ENCODE data around the gene MAPRE2. TPM values are rescaled to one million over a fixed set of nuclear protein-coding genes. Genes with fewer than 3 reads are reported as not detected.

The MAPRE2 gene
- total and polyA plus RNA-seq, 10 donors: 18.8 to 62.9 (median 45.1) TPM

DNA sequence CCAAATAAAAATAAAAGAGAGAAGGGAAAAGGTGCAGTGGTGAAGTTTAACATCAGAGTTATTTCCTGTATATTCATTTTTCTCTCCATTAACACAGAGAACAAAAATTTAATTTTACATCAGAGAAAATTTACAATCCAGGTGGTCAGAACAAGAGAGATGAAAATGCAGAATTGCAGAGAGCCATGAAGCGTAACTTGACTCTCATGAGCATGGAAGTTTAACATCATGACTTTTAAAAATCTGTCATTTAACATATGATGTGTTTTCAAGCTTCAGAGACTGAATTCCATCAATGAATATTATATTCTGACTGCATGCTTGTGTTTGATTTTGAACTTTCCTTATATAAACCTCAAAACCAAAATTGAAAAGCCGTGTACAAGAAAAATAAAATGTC lies 120.3 kb downstream of the MAPRE2 start:
- TF ChIP-seq, protein P1, sequence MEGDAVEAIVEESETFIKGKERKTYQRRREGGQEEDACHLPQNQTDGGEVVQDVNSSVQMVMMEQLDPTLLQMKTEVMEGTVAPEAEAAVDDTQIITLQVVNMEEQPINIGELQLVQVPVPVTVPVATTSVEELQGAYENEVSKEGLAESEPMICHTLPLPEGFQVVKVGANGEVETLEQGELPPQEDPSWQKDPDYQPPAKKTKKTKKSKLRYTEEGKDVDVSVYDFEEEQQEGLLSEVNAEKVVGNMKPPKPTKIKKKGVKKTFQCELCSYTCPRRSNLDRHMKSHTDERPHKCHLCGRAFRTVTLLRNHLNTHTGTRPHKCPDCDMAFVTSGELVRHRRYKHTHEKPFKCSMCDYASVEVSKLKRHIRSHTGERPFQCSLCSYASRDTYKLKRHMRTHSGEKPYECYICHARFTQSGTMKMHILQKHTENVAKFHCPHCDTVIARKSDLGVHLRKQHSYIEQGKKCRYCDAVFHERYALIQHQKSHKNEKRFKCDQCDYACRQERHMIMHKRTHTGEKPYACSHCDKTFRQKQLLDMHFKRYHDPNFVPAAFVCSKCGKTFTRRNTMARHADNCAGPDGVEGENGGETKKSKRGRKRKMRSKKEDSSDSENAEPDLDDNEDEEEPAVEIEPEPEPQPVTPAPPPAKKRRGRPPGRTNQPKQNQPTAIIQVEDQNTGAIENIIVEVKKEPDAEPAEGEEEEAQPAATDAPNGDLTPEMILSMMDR (IDR thresholded peaks at IDR 0.05 in 8 of 11, conservative IDR thresholded peaks at IDR 0.05 in 3 of 11): no peak
- no peak for TF ChIP-seq POLR2AphosphoS5 (IDR thresholded peaks at IDR 0.05)
- TF ChIP-seq POLR2A (IDR thresholded peaks at IDR 0.05): no peak
- H3K4me3 ChIP-seq: no peak overlapping the region
- H3K4me1 ChIP-seq: peaks cover 0 to 15% (median 8%) of the 10 kb centered on the region in 6 donors
- no peak for DNase-seq
- H3K36me3 ChIP-seq: no peaks in the 10 kb centered on the region
- intact Hi-C loops (cut with DNase I; ENCODE audit: low total_unique reads): no loop called here
- WGBS, 5 donors: 90 to 95% (median 94%) methylated on average over 2 of the region's 2 CpGs
- H3K27ac ChIP-seq: no peak overlapping the region
- no peaks in the 10 kb centered on the region for H3K9me3 ChIP-seq
- H3K27me3 ChIP-seq (replicated peaks in 1 of 7): no peaks in the 10 kb centered on the region

DNA sequence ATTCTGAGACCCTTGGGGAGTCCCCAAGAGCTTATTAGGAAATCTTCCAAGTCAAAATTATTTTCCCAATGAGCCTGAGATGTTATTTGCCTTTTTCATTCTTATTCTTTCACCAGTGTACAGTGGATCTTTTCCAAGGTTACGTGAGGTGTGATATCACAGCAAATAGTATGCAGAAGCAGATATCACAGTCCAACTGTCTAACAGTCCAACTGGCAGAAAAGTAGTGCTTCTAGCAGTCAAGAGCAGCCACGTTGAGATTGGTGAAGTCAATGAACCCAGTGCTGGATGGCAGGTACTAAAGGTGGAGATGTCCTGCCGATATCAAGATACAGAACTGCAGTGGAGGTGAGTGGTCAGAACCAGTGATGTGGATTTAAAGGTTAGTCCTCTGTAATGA lies 120.7 kb downstream of the MAPRE2 start:
- H3K27me3 ChIP-seq (replicated peaks in 1 of 7): no peaks in the 10 kb centered on the region
- 87 to 92% (median 90%) methylated on average over 3 of the region's 3 CpGs for WGBS, 5 donors
- TF ChIP-seq, protein P1 (IDR thresholded peaks at IDR 0.05 in 8 of 11, conservative IDR thresholded peaks at IDR 0.05 in 3 of 11): no peak
- TF ChIP-seq POLR2AphosphoS5 (IDR thresholded peaks at IDR 0.05) (no peak), POLR2A (IDR thresholded peaks at IDR 0.05) (no peak)
- no peak overlapping the region for H3K27ac ChIP-seq
- no peaks in the 10 kb centered on the region for H3K9me3 ChIP-seq
- H3K4me1 ChIP-seq: peaks cover 0 to 15% (median 8%) of the 10 kb centered on the region in 6 donors
- H3K36me3 ChIP-seq: no peaks in the 10 kb centered on the region
- H3K4me3 ChIP-seq: no peak overlapping the region
- DNase-seq: no peak
- intact Hi-C loops (cut with DNase I; ENCODE audit: low total_unique reads): no loop called here

DNA sequence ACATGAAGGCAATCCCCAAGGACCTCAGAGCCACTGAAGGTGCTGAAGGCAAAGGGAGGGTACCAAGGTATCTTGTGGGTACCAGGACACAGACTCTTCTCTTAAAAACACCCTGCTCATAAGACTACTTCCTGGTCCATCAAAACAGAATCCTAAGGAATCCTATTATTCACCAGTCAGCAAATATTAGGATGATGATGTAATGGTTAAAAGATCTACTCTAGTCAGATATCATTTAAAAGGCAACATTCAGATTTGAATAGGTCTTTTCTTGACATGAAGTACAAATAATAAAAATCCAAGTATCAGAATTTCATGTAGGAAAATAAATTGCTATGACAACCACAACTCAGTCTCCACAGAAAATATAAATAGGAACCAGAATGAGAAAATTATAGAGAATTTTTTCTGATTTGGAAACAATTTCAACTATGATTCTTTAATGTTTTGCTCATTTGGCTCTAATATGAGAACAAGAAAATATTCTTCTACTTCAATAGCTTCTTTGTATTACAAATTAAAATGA lies 121.9 kb downstream of the MAPRE2 start:
- no peak for TF ChIP-seq POLR2A (IDR thresholded peaks at IDR 0.05)
- TF ChIP-seq, protein P1 (IDR thresholded peaks at IDR 0.05 in 8 of 11, conservative IDR thresholded peaks at IDR 0.05 in 3 of 11): no peak
- no peak for TF ChIP-seq POLR2AphosphoS5 (IDR thresholded peaks at IDR 0.05)
- Histone ChIP-seq H3K4me1 (peaks cover 0 to 15% (median 8%) of the 10 kb centered on the region in 6 donors), H3K4me3 (no peak overlapping the region), H3K9me3 (no peaks in the 10 kb centered on the region), H3K36me3 (no peaks in the 10 kb centered on the region), H3K27ac (no peak overlapping the region), H3K27me3 (replicated peaks in 1 of 7) (no peaks in the 10 kb centered on the region)
- intact Hi-C loops (cut with DNase I; ENCODE audit: low total_unique reads): no loop called here
- no peak for DNase-seq

DNA sequence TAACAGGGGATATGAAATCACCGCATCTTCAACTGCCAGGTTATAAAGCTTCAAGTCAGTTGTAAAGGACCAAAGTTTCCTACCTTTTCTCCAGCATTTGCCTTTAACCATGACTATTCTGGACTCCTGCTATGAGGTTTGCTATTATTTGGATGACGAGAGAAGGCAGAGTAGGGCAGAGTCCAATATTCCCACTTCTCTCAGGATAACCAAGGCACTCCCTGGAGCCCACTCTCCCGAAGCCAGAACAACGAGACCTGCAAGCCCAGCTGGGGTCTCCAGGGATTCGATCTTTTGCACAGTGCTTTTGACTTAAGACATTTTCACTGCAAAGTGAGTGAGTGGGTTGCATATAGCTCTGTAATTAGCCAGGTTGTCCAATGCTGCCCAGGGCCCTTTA lies 122.5 kb downstream of the MAPRE2 start:
- no peaks in the 10 kb centered on the region for H3K36me3 ChIP-seq
- WGBS, 5 donors: 91 to 97% (median 93%) methylated on average over 5 of the region's 5 CpGs
- peaks cover 0 to 10% (median 6%) of the 10 kb centered on the region in 6 donors for H3K4me1 ChIP-seq
- TF ChIP-seq POLR2AphosphoS5 (IDR thresholded peaks at IDR 0.05): no peak
- TF ChIP-seq, protein P1 (IDR thresholded peaks at IDR 0.05 in 8 of 11, conservative IDR thresholded peaks at IDR 0.05 in 3 of 11): no peak
- H3K27me3 ChIP-seq (replicated peaks in 1 of 7): no peaks in the 10 kb centered on the region
- no peaks in the 10 kb centered on the region for H3K9me3 ChIP-seq
- H3K4me3 ChIP-seq: no peak overlapping the region
- no peak overlapping the region for H3K27ac ChIP-seq
- intact Hi-C loops (cut with DNase I; ENCODE audit: low total_unique reads): no loop called here
- no peak for DNase-seq
